LNCAP (cell line): Measurements from ENCODE around the gene ROBO1.

ENCODE experiments used
- CTCF ChIP-seq: fragments of 450-650 bp; IDR thresholded peaks from 2 replicates; pipeline ENCODE4 v1.5.1; 2017; ENCODE audit warnings: mild to moderate bottlenecking

Gene ROBO1

GRCh38 chr3:79367066-79367465, 400.7 kb downstream of the ROBO1 start:
- TF ChIP-seq CTCF, result no peak

- TF ChIP-seq CTCF, result no peak
Measured at GRCh38 chr3:79366414-79366813, 401.4 kb downstream of the ROBO1 start.

- TF ChIP-seq CTCF, result no peak
Measured at GRCh38 chr3:79364784-79365183, 403.0 kb downstream of the ROBO1 start.

DNA sequence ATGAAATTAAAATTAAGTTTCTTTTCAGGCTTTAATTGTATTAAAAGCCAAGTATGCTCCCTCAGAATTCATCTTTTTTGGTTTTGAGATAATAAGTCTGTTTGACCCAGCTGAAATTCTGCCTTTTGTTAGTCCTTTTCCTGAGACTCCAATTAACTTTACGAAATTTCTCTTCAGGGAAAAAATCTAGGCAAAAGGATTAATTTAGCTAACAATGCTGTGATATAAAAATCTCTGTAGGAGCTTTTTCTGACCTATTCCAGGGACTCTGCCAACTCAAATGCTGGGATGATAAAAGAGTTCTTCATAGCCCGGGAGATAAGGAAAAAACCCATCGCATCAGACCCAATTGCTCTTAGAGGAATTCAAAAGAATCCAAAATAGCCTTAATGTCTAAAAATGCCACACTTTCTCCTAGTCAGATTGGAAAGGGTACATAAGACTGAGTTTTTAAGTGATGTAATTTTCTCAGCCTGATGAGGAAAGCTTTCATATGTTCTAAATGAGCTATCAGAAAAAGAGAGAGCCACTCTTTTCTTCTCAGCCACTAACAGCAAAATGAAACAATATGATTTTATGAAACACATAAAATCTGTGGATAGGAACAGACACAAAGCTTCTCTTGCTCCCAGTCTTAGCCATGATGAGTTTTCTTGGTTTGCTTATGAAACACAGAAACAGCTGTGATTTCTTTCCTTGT, 405.1 kb downstream of the ROBO1 start:
- TF ChIP-seq CTCF, result no peak

- peak; percentile 77 for TF ChIP-seq CTCF
Measured at GRCh38 chr3:79361748-79362378, 405.9 kb downstream of the ROBO1 start.

DNA sequence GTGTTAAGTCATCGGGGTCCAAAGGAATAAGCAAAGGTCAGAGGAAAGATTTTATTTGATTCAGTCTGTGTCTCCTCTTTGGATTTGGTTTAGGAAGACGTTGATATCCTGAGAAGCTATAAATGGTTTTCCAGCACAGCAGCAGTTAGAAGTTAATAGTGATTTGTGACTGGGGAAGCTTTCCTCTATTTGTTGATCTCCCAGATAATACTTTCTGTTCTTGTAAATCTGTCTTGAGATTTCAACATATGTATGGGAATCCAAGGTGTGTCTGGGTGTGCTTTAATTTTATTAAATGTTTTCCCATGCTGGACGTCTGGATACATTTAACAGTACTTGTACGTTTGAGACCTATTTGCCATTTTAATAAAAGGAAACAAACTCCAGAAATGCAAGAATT, 409.5 kb downstream of the ROBO1 start:
- TF ChIP-seq CTCF, result no peak

DNA sequence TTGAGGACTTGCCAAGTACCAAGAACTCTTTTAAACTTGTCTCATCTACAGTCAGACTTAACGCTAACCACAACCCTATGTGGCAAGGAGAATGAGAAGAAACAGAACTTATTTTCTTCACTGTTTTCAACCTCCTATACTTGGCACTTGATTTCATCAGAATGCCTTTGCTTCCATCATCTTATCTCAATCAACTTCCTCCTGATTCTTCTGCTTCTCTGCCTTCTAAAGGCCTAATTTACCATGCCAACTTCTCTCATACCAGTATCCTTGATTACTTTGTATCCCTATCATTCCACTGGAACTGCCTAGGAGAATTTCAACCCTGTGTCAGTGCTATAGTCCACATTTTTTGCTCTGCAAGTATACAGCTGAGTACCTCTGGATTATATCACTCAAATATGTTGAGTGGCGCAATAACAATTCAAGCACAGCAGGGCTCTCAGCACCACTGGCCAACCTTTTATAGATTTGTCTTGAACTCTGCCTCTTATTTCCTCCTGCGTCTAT, 413.6 kb downstream of the ROBO1 start:
- TF ChIP-seq CTCF, result no peak
